ENCODE measurements around the gene FBXL7.

DNA sequence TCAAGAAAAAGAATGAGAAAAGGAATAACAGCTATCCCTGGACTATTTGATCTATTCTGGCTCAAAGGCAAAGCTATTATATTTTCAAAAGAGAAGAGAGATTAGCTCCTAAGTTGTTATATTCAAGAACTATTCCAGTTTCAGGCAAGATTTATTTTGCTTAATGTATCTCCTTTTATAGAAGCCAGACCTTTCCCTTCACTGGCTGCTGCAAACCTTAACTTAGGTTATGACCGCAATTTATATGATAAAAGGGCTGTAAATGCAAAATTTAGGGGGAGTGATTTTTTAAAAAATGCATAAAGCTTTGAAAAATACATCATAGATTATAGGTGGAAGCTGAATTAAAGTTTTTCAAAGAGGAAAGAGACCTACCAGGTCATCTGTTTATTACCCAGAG is 97.8 kb downstream of the FBXL7 start:
- TF ChIP-seq, protein P1, sequence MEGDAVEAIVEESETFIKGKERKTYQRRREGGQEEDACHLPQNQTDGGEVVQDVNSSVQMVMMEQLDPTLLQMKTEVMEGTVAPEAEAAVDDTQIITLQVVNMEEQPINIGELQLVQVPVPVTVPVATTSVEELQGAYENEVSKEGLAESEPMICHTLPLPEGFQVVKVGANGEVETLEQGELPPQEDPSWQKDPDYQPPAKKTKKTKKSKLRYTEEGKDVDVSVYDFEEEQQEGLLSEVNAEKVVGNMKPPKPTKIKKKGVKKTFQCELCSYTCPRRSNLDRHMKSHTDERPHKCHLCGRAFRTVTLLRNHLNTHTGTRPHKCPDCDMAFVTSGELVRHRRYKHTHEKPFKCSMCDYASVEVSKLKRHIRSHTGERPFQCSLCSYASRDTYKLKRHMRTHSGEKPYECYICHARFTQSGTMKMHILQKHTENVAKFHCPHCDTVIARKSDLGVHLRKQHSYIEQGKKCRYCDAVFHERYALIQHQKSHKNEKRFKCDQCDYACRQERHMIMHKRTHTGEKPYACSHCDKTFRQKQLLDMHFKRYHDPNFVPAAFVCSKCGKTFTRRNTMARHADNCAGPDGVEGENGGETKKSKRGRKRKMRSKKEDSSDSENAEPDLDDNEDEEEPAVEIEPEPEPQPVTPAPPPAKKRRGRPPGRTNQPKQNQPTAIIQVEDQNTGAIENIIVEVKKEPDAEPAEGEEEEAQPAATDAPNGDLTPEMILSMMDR (IDR thresholded peaks at IDR 0.05), result no peak
- no peak for TF ChIP-seq EZH2 (IDR thresholded peaks at IDR 0.05)
